NCI-H510A (cell line): ENCODE data around the gene BPTF.
"Not testable (repeated sequence)": the region's sequence is repeated elsewhere in the genome, so short reads cannot be mapped to it uniquely, and the experiment has no call there.

ENCODE experiments used
- DNase-seq: peaks from one replicate; lab custom pipeline; 2025; lab: John Stamatoyannopoulos, UW

The BPTF gene

DNA sequence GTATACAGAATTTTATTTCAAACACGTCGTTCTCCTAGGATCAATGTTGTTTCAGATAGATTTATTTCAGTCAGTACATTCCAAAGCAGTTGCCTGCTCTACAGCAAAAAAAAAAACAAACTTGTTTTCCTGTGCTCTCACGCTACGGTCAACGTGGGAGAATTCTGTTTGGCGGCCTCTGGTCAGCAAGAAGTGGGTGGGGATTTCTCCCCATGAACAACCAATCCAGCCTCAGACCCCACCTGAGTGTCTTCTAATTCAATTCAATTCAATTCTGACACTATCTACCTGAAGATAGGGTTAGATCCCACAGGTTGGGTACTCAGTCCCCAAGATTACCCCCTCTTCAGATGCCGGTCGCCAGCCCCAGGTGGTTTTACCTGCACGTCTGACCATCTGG, 148.9 kb downstream of the BPTF start:
- no peak for DNase-seq

DNA sequence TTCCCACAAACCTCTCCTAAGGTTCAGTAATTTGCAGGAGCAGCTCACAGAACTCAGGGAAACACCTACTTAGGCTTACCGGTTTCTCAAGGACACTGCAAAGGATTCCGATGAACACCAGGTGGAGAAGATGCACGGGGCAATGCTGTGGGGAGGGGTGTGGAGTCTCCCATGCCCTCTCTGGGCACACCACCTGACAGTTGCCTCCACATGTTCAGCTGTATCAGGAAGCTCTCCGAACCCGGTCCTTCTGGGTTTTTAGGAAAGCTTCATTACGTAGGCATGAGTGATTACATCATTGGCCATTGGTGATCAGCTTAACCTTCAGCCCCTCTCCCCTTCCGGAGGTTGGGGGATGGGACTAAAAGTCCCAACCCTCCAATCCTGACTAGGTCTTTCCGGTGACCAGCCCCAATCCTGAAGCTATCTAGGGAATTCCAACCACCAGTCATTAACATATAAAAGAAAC, 149.3 kb downstream of the BPTF start:
- DNase-seq = no peak

DNA sequence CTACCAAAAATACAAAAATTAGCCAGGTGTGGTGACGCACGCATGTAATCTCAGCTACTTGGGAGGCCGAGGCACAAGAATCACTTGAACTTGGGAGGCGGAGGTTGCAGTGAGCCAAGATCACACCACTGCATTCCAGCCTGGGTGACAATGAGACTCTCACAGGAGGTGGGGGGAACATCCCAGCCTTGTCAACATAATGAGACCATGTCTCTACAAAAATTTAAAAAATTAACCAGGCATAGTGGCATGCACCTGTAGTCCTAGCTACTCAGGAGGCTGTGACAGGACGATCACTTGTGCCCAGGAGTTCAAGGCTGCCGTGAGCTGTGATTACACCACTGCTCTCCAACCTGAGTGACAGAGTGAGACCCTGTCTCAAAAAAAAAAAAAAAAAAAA, 151.0 kb downstream of the BPTF start:
- DNase-seq = not testable (repeated sequence)

DNA sequence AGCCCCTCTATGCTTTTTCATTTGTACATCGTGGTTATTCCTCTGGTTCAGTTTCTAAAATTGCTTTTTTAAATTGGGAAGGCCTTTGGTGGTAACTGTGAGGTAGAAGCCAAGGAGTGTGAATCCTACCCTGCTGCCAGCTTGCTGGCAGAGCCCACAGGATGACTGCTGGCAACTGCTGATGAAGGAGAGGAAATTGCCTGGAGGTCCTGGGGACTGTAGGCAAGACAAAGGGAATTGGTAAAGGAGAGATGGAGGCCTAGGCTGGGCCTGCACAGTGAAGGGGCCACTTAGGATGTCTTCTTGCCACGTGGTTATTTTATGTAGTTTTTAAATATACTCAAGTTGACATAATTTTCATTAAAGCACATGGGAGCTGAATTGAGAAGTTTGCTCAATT, 155.2 kb downstream of the BPTF start:
- no peak for DNase-seq

DNA sequence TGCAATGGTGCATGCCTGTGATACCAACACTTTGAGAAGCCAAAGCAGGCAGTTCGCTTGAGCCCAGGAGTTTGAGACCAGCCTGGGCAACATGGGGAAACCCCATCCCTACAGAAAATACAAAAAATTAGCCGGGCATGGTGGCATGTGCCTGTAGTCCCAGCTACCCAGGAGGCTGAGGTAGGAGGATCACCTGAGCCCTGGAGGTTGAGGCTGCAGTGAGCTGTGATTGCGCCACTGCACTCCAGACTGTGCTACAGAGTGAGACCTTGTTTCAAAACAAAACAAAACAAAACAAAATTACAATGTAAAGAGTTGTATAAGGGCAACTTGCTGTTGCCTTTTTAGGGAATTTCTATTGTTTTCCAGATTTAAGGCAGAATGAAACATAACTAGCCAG, 155.6 kb downstream of the BPTF start:
- DNase-seq = not testable (repeated sequence)

DNA sequence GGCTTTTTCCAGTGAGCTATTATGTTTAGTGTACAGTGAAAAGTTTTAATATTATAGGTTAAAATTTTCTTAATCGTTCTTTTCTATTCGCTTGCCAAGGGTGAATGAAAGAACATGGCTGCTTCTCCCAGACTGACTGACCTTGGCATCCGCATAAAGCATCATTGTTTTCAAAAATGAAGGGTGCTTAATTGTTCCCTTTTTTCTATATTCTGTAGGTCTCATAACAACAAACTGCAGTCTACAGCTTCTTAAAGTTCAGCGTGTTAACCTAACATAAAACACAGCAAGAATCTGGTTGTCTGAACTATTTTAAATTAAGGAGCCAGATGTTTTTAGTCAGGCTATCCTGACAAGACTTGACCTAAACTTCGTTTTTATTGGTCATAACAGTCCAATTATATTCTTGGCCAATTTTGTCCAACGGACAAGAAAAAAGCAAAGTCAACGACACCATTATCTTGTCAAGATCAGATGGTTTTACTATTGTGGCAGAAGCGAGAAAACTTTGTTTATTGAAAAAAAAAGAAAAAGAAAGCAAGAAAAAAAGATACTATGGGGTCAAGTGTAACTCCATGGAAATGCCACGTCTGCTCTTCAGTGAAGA, 156.8 kb downstream of the BPTF start:
- no peak for DNase-seq

DNA sequence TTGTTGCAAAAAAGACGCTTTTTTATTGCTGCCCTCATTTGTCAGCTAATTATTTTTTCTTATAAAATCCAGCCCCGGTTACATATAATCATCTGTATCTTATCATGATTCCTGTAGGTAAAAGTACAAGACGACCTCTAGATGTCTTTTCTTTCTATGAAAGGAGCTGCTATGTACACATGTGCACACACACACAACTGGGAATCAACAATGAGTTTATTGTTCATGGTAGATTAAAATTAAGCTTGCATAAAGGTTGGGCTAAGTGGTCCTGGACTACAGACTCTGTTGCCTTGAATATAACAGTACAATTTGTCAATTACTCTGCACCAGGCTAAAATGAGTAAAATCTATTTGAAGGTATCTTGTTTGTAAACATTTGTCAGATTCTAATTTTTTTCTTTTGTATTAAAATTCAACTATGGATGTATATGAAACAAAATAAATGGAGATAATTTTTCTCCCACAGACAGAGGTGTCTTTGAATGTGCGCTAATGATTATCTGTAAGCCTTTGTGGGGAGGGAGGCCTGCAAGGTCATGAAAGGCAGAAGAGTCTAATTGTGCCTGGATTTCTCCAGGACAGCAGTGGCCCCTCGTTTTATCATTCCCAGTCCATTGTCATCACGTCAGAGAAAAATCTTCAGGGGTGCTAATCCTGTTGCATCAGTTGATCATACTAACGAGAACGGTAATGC, 157.5 kb downstream of the BPTF start:
- DNase-seq = no peak

DNA sequence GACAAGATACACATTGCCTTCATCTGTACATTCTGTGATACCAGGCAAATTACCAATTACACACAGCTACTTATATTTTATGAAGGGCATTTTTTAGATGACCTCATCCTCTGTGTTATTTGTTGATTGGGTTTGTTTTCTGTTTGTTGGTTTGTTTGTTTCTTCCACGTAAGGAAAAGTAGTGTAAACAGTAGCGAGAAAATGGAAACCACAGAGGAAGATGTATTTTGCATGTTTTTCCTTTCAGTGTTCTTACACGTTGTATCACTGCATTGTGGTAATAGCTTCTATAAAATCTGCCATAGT, 158.0 kb downstream of the BPTF start:
- DNase-seq = no peak

DNA sequence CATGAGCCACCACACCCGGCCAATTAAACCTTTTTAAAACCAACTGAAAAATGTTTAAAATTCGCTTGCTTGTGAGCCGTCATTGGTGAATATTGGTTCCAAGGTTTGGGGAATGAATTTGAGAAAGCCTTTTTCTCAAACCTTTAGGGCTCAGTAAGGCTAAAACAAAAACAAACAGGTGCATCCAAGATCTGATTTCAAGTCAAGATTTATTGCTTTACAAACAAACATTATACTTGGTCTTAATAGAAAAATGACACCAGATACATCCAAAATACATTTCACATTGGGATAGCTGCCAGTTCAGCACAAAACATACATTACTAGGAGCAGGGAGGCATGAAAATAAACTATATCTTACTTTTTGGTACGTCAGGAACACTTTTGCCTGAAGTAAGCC, 165.6 kb downstream of the BPTF start:
- no peak for DNase-seq

DNA sequence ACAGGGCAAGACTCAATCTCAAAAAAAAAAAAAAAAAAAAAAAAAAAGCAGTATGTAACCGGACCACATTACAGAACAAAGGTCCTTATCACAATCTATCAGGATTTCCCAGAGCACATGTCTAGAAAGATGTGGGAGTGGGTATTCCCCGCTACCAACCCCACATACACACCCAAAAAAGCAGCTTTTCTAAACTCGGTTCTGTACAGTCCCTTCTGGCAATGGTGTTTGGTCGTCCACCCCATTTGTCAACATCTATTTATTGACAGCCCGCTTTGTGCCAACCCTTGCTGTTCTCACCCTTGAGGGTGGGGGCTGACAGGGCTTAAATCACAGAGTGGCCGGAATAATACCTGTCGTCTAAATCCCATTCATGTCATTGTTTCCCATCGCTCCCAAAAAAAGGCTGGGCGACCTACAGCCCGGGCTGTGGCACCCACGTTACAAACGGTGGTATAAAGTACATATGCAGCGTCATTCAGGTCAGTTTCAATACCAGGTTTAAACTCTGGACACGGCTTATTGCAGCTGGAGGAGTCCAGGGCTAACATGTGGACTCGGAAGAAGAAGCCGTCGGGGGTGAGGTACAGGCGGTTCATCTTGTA, 167.3 kb downstream of the BPTF start:
- DNase-seq = no peak

DNA sequence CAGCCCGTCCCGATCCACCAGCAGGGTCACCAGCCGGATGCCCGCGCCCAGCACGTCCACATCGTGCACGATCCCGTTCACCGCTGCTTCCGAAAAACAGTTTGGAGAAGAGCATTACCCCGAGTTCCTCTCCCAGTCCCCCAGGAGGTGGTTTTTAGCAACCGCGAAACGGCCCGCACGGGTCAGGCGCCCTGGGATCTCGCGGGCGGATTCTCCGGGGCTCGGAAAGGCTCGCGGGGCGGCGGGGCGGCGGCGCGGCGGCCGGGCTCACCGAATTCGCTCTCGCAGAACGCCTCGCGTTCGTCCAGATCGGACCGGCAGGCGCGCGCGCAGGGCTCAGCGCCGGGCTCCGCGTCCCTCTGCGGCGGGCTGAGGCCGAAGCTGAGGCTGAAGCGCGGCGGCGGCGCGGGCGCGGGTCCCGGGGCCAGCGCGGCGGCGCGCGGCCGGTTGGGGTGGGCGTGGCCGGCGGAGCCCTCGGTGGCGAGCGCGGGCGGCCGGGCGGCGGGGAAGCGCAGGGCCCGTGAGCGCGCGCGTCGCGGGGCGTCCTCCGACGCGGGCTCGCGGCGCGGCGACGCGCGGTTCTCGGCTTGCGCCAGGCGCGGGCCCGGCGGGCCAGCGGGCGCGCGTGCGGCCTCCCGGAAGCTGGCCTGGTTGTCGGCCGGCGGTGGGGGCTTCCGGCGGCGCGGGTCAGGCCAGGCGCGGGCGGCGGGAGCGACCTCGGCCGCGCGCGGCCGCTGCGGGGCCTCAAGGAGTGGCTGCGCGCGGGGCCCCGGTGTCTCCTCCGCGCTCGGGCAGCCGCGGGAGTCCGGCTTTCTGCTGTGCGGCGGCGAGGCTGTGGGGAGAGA, 168.1 kb downstream of the BPTF start:
- peak; percentile 87 for DNase-seq

DNA sequence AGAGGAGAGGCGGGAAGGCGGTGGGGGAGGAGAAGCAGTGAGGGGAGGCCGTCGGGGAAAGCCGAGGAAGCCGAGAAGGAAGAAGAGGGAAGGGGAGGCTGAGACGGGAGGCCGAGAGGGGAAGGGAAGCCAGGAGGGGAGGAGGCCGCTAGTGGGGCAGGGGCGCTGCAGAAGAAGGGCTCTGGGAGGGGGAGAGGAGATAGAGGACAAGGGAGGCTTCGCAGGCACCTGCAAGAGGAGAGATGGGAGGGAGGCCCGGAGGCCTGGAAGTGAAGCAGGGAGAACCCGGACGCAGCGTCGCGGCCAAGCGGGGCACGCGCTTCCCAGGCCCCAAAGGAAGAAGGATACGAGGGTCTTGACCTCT, 168.7 kb downstream of the BPTF start:
- no peak for DNase-seq

DNA sequence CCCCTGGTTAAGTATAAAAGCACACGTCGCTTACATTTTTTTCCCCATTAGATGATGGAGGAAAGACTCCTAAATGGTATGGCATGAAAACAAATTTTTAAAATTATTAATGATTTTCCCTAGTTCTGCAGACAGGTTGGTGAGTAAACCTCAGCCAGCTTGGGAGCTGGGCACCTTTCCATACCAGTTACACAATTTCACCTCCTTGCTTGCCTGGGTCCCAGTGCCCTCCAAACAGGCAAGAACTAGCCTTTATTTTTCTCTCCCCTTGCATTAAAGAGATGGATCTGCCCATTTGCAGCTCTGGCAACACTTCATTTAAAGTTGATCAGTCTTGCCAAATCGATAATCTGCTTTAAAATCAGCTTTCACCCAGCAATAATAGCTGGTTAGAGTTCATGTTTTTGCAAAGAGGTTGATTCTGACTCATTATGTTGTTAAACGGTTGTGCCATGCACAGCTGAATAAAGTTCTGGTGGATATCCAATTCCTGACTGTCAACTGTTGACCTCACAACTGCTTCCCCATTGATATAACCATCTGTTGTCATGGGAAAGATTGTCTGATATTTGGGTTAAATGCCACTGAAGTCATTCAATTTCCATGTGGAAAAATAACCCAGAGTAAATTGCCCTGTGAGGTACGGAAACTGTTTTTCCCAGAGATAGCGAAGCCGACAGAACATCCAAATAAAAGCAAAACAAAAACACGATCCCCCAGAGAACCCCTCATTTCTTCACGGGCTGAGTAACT, 169.7 kb downstream of the BPTF start:
- no peak for DNase-seq

DNA sequence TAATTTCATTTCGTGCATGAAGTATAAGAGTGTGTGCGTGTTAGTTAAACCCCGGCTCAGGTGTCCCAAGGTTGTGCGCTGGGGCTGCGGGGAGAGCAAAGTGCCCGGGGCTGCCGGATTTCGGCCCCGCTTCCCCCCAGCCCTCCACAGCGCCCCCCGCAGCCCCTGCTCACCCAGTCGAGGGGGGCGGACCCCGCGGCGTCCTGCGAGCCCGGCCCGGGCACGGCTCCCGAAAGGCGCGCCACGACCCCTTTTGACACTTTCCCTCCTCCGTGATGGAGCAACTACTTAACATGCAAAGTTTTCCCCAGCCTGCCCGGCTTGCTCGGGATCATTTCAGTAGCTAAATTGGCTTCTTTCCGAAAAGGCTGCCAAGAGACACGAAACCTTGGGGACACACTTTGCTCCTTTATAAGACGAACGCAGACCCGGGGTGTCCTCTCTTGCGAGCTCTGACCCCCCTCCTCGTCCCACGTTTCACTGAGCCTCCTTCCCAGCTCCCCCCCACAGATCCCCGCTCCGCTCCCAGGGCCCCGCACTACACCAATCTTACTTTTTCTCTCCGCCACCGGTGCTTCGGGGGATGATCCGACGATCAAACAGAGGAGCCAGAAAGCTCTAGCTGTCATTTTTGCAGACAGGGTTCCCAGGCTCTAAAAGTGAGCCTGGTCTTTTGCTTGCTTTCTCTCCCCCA, 170.4 kb downstream of the BPTF start:
- no peak for DNase-seq

DNA sequence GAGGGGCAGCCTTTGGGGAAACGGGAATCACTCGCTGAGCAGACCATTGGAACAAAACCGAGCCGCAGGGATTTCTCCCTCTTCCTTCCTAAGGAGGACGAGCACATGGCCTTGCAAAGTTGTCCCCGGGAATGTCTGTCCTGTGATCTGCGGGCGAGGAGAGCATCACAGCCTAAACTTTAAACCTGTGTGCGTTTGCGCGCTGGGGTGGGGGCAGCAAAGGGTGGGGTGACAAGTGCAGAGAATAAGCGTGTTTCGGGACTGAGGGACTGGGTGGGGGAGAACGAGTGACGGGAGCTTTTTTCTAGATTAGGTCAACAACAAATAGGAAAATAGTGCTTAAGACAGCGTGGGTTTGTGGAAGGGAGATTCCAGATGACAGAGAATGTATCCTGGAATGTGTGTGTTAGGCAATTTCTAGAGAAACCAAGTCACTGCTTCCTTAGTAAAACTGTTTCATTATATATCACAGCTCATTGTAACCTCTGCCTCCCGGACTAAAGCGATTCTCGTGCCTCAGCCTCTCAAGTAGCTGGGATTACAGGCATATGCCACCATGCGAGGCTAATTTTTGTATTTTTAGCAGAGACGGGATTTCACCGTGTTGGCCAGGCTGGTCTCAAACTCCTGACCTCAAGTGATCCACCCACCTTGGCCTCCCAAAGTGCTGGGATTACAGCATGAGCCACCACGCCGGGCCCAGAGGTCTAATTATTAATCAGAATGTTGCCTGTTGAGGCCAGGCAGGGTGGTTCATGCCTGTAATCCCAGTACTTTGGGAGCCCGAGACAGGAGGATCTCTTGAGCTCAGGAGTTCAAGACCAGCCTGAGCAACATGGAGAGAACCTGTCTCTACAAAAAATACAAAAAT, 171.2 kb downstream of the BPTF start, which contains the start of gene C17orf58:
Gene C17orf58, minus strand, starts transcription at position 169 of the 871 bp plus-strand sequence. CDS start 271 bp downstream, outside the sequence.
- not testable (repeated sequence) for DNase-seq

DNA sequence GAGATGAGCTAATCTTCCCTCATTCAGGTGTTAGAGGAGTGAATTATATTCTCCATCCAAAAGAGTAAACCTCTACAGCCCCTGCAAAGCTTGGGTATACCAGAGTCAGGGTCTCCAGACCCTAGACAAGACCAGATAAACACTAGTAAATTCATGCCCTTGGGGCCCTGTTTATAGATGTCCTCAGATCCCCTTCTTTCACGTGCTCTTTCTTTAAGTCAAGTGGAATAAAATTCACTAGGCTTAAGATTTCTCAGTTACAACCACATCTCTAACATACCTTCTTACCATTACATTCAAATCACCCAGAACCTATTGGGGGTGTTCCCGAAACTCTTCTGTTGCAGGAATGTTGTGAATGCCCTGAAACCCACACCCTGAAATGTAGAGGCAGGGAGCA, 173.2 kb downstream of the BPTF start:
- no peak for DNase-seq

DNA sequence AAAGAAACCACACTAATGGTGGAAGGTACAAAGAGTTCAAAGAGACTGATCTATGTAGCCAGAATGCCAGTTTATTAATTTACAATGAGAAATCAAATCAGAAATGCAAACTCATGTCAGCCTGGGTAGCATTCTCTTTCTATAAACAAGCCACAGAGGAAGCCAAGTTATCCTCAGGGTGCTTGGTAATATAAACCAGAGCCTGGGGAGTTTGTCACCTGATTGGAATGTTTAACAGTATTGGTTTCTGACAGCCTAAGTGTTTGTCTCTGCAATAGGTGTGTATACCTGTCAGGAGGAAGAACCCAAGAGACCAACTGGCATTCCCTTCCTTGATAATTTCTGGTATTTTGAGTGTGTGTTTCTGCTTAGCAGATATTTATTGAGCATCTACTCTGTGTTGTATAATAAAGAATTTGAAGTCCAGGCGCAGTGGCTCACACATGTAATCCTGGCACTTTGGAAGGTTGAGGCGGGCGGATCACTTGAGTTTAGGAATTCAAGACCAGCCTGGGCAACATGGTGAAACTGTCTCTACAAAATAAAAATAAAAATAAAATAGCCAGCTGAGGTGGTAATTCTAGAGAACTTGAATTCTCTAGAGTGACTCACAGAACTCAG, 174.1 kb downstream of the BPTF start:
- no peak for DNase-seq

DNA sequence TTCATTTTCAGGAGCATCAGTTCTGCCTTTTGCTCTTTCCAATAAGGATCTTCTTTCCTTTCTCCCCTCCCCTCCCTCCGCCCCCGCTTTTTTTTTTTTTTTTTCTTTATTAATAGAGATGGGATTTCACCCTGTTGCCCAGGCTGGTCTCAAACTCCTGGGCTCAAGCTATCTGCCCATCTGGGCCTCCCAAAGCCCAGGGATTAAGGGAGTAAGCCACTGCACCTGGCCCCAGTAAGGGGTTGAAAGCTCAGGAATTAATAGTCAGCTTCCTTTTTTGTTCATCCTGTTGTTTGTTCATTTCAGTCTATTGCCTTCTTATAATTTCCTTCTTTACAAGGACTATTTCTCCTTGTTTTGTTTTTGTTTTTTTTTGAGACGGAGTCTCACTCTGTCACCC, 178.9 kb downstream of the BPTF start:
- DNase-seq = no peak

DNA sequence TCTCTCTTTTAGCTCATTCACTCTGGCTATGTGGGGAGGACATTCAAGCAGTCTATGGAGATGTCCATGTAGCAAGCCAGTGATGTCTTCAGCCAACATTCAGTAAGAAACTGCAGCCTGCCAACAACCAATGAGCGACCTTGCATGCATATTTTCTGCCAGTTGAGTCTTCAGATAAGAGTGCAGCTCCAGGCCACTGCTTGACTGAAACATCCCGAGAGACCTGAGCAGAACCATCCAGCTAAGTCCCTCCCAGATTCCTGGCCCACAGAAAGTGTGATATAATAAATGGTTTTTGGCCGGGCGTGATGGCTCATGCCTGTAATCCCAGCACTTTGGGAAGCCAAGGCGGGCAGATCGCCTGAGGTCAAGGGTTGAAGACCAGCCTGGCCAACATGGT, 181.5 kb downstream of the BPTF start:
- DNase-seq = no peak

DNA sequence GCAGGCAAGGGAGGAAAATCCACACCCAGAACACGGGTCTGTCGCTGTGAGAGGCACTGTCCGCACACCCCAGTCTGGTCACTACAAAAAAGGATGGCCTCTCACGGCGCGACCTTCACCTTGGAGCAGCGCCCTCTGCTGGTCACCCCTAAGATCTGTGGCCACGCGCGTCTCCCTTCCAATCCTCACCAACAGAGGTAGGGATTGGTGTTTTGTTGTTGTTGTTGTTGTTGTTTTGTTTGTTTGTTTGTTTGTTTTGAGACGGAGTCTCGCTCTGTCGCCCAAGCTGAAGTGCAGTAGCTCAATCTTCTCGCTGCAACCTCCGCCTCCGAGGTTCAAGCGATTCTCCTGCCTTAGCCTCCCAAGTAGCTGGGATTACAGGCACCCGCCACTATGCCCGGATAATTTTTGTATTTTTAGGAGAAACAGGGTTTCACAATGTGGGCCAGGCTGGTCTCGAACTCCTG, 185.9 kb downstream of the BPTF start:
- no peak for DNase-seq
